GM12874 (cell line): Measurements from ENCODE around the gene STX12.

Experiments
- CTCF ChIP-seq: IDR thresholded peaks from 2 replicates; pipeline ENCODE4 v1.5.1; 2011; ENCODE audit warnings: low read depth, mild to moderate bottlenecking, control low read depth, low read length, moderate library complexity; ENCODE audit not compliant: insufficient read depth

Gene STX12

GRCh38 chr1:27804791-27805190 is 31.8 kb downstream of the STX12 start:
- TF ChIP-seq CTCF, result no peak

GRCh38 chr1:27806758-27807157 is 33.7 kb downstream of the STX12 start:
- no peak for TF ChIP-seq CTCF

GRCh38 chr1:27807385-27807784 is 34.4 kb downstream of the STX12 start:
- no peak for TF ChIP-seq CTCF

GRCh38 chr1:27809883-27810282 is 36.9 kb downstream of the STX12 start:
- TF ChIP-seq CTCF, result no peak

GRCh38 chr1:27811741-27812500 is 38.9 kb downstream of the STX12 start:
- TF ChIP-seq CTCF, result no peak

GRCh38 chr1:27816921-27817630 is 44.1 kb downstream of the STX12 start:
- no peak for TF ChIP-seq CTCF

GRCh38 chr1:27821761-27822315 is 48.8 kb downstream of the STX12 start:
- no peak for TF ChIP-seq CTCF
